HG03342 (cell line): ENCODE results near the gene CHST12.
"Not testable (repeated sequence)": the region's sequence is repeated elsewhere in the genome, so short reads cannot be mapped to it uniquely, and the experiment has no call there.

Experiments
- ATAC-seq: cut with Tn5 transposase; IDR thresholded peaks from one replicate; pipeline ENCODE4 v1.9.1; 2021; ENCODE audit warnings: mild to moderate bottlenecking, moderate library complexity; ENCODE audit not compliant: unreplicated experiment

CHST12 gene

GRCh38 chr7:2402687-2403013, 761 bp upstream of the CHST12 start:
- no peak for ATAC-seq

GRCh38 chr7:2403718-2404648, 572 bp downstream of the CHST12 start:
- ATAC-seq, result peak; percentile 2

- ATAC-seq, result no peak
Observed at GRCh38 chr7:2404714-2405119, 1.3 kb downstream of the CHST12 start.

GRCh38 chr7:2405201-2405600, 1.8 kb downstream of the CHST12 start:
- ATAC-seq, result no peak

GRCh38 chr7:2405601-2406345, 2.4 kb downstream of the CHST12 start:
- peak; percentile 42 for ATAC-seq

GRCh38 chr7:2409745-2410414, 6.5 kb downstream of the CHST12 start:
- no peak for ATAC-seq

GRCh38 chr7:2411049-2411448, 7.6 kb downstream of the CHST12 start:
- no peak for ATAC-seq

GRCh38 chr7:2411815-2412586, 8.6 kb downstream of the CHST12 start:
- no peak for ATAC-seq

GRCh38 chr7:2412587-2413201, 9.3 kb downstream of the CHST12 start:
- ATAC-seq, result no peak

GRCh38 chr7:2416063-2416462, 12.7 kb downstream of the CHST12 start:
- no peak for ATAC-seq

- no peak for ATAC-seq
Observed at GRCh38 chr7:2416650-2417049, 13.2 kb downstream of the CHST12 start.

GRCh38 chr7:2417178-2417577, 13.8 kb downstream of the CHST12 start:
- not testable (repeated sequence) for ATAC-seq

GRCh38 chr7:2417981-2418481, 14.6 kb downstream of the CHST12 start:
- no peak for ATAC-seq

GRCh38 chr7:2420216-2420933, 17.0 kb downstream of the CHST12 start:
- no peak for ATAC-seq

- ATAC-seq, result no peak
Observed at GRCh38 chr7:2421943-2422310, 18.5 kb downstream of the CHST12 start.

- ATAC-seq, result no peak
Observed at GRCh38 chr7:2425749-2426148, 22.3 kb downstream of the CHST12 start.

- ATAC-seq, result no peak
Observed at GRCh38 chr7:2431260-2431867, 28.0 kb downstream of the CHST12 start.

- no peak for ATAC-seq
Observed at GRCh38 chr7:2432910-2433712, 29.7 kb downstream of the CHST12 start.
